Lower leg skin (tissue), 3 donors: ENCODE results near the gene PIANP.

Experiments used
- CTCF ChIP-seq, 3 donors: fragments of 450-650 bp; IDR thresholded peaks; one replicate each; pipeline ENCODE4 v1.5.1; 2016; ENCODE audit warnings: antibody characterized with exemption in 3 of 3, mild to moderate bottlenecking in 3 of 3, moderate library complexity in 2 of 3
- POLR2A ChIP-seq, 2 donors: fragments of 450-650 bp; IDR thresholded peaks; one replicate each; pipeline ENCODE4 v1.6.1; 2016 to 2017; ENCODE audit warnings: antibody characterized with exemption in 2 of 2, mild to moderate bottlenecking in 1 of 2, moderate library complexity in 1 of 2

- TF ChIP-seq CTCF (IDR thresholded peaks at IDR 0.05) (no peak), POLR2A (IDR thresholded peaks at IDR 0.05) (no peak)
Observed at GRCh38 chr12:6730169-6730568, 29.6 kb upstream of the PIANP start.
